ENCODE measurements around the gene LIG3.

- TF ChIP-seq POLR2A (IDR thresholded peaks at IDR 0.05) (no peak), CTCF (IDR thresholded peaks at IDR 0.05) (no peak), POLR2AphosphoS5 (IDR thresholded peaks at IDR 0.05) (no peak)
These were observed 48.4 kb downstream of the LIG3 start for GRCh38 chr17:35028531-35029262.
